GM19397 (cell line): ENCODE results near the gene UGCG.
A peak's percentile ranks its signal among the peaks of the same experiment; 100 is the strongest.

ENCODE experiments used
- ATAC-seq: cut with Tn5 transposase; IDR thresholded peaks from one replicate; pipeline ENCODE4 v1.9.1; 2021; ENCODE audit warnings: mild to moderate bottlenecking, moderate library complexity; ENCODE audit not compliant: unreplicated experiment

The UGCG gene

GRCh38 chr9:111917201-111917600 lies 20.6 kb downstream of the UGCG start:
- ATAC-seq: no peak

- no peak for ATAC-seq
These were observed 21.4 kb downstream of the UGCG start for GRCh38 chr9:111917980-111918379.

GRCh38 chr9:111919875-111920274 lies 23.3 kb downstream of the UGCG start:
- no peak for ATAC-seq

- no peak for ATAC-seq
These were observed 23.9 kb downstream of the UGCG start for GRCh38 chr9:111920531-111920930.

- no peak for ATAC-seq
These were observed 25.9 kb downstream of the UGCG start for GRCh38 chr9:111922324-111923013.

- no peak for ATAC-seq
These were observed 27.7 kb downstream of the UGCG start for GRCh38 chr9:111924281-111924680.

GRCh38 chr9:111925017-111925770 lies 28.6 kb downstream of the UGCG start:
- ATAC-seq: no peak

GRCh38 chr9:111925784-111926183 lies 29.2 kb downstream of the UGCG start:
- ATAC-seq: no peak

- ATAC-seq: peak; percentile 99
These were observed 29.8 kb downstream of the UGCG start for GRCh38 chr9:111926421-111926875.

GRCh38 chr9:111928359-111928720 lies 31.7 kb downstream of the UGCG start:
- ATAC-seq: no peak

GRCh38 chr9:111934747-111935146 lies 38.1 kb downstream of the UGCG start:
- no peak for ATAC-seq

- no peak for ATAC-seq
These were observed 39.8 kb downstream of the UGCG start for GRCh38 chr9:111936391-111936790.

- ATAC-seq: no peak
These were observed 40.7 kb downstream of the UGCG start for GRCh38 chr9:111937301-111937700.

- ATAC-seq: peak; percentile 71
These were observed 41.3 kb downstream of the UGCG start for GRCh38 chr9:111937781-111938426.

- ATAC-seq: peak; percentile 11
These were observed 41.8 kb downstream of the UGCG start for GRCh38 chr9:111938427-111938800.

- no peak for ATAC-seq
These were observed 42.7 kb downstream of the UGCG start for GRCh38 chr9:111939322-111939721.

- no peak for ATAC-seq
These were observed 44.1 kb downstream of the UGCG start for GRCh38 chr9:111940697-111941096.

- ATAC-seq: no peak
These were observed 46.6 kb downstream of the UGCG start for GRCh38 chr9:111943200-111943599.

GRCh38 chr9:111943746-111944145 lies 47.1 kb downstream of the UGCG start:
- ATAC-seq: no peak

GRCh38 chr9:111944241-111944866 lies 47.7 kb downstream of the UGCG start:
- ATAC-seq: no peak

GRCh38 chr9:111945216-111945615 lies 48.6 kb downstream of the UGCG start:
- ATAC-seq: peak; percentile 79
